ENCODE data around the gene SMIM35.

SMIM35 gene

GRCh38 chr11:118052581-118053206, 34.1 kb downstream of the SMIM35 start:
- no peaks in the 10 kb centered on the region for H3K36me3 ChIP-seq (ENCODE audit: control insufficient read depth in 1 of 2, insufficient read depth in 2 of 2, low read length in 2 of 2)
- H3K27ac ChIP-seq (ENCODE audit: low read length) = no peak overlapping the region
- no peaks in the 10 kb centered on the region for H3K9me3 ChIP-seq (ENCODE audit: control insufficient read depth in 1 of 2, low read length in 2 of 2)
- H3K27me3 ChIP-seq (ENCODE audit: low read depth, low read length) = no peaks in the 10 kb centered on the region
- H3K4me3 ChIP-seq (ENCODE audit: low read depth in 1 of 2, low read length in 2 of 2) = no peak overlapping the region
- peaks cover 0 to 2% of the 10 kb centered on the region in 2 donors for H3K4me1 ChIP-seq (ENCODE audit: control insufficient read depth in 1 of 2, insufficient read depth in 2 of 2, low read length in 2 of 2)

- Histone ChIP-seq H3K27me3 (ENCODE audit: low read depth, low read length) (no peaks in the 10 kb centered on the region), H3K27ac (ENCODE audit: low read length) (no peak overlapping the region), H3K4me3 (ENCODE audit: low read depth in 1 of 2, low read length in 2 of 2) (no peak overlapping the region), H3K36me3 (ENCODE audit: control insufficient read depth in 1 of 2, insufficient read depth in 2 of 2, low read length in 2 of 2) (no peaks in the 10 kb centered on the region), H3K9me3 (ENCODE audit: control insufficient read depth in 1 of 2, low read length in 2 of 2) (no peaks in the 10 kb centered on the region), H3K4me1 (ENCODE audit: control insufficient read depth in 1 of 2, insufficient read depth in 2 of 2, low read length in 2 of 2) (peaks cover 0 to 2% of the 10 kb centered on the region in 2 donors)
Observed at GRCh38 chr11:118051611-118052461, 34.9 kb downstream of the SMIM35 start.

DNA sequence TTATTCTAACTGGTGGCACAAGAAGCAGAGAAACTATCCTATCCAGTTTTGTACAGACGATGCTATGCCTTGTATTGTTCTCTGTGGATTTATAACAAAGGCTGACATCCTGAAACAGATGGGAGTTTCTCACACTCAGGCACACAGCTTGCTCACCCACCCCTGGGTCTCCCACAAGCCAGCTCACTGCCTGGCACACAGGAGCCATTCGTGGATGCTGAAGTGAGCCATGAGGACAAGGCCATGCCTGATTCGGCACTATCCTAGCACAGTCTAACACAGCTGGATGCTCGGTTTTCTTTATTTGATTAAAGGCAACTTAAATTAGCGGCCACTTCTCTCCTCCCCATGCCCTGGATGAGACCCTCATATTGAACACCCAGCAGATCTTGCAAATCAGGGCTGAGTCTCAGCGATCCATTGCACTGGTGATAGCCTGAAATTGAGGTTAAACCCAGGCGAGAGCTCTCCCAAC, 35.6 kb downstream of the SMIM35 start:
- Histone ChIP-seq H3K9me3 (ENCODE audit: control insufficient read depth in 1 of 2, low read length in 2 of 2) (no peaks in the 10 kb centered on the region), H3K4me1 (ENCODE audit: control insufficient read depth in 1 of 2, insufficient read depth in 2 of 2, low read length in 2 of 2) (peaks cover 0 to 2% of the 10 kb centered on the region in 2 donors), H3K36me3 (ENCODE audit: control insufficient read depth in 1 of 2, insufficient read depth in 2 of 2, low read length in 2 of 2) (no peaks in the 10 kb centered on the region), H3K27ac (ENCODE audit: low read length) (no peak overlapping the region), H3K27me3 (ENCODE audit: low read depth, low read length) (no peaks in the 10 kb centered on the region), H3K4me3 (ENCODE audit: low read depth in 1 of 2, low read length in 2 of 2) (no peak overlapping the region)

DNA sequence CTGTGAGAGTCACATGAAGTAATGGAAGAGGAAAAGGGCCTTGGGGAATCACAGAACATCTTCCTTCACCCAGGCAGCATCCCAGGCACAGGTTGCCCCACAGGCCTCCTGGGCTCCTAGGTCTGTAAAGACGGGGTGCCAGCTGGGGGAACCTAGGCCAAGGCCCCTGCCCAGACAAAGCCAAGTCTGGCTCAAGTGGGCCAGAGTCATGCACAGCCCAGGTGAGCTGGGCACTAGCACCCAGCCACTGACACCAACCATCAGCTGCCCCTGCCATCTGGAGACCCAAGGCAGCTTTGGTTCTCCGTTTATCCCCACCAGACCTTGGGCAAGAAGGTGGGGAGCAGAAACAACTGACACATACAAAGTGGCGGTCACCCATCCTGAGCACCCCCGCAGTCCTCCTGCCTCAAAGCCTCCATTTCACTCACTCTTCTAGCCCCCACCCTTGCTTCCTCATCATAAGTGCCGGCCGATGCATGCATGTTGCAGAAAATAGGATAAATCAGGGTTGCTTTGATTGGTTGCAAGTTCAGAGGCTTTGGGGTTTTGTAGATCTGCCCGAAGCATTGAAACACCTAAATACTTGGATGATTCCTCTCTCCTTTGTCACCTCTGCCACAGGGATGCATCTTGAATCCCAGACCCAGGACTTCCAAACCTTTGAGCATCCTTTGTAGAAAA, 36.4 kb downstream of the SMIM35 start:
- H3K36me3 ChIP-seq (ENCODE audit: control insufficient read depth in 1 of 2, insufficient read depth in 2 of 2, low read length in 2 of 2) = no peaks in the 10 kb centered on the region
- H3K27ac ChIP-seq (ENCODE audit: low read length) = no peak overlapping the region
- no peak overlapping the region for H3K4me3 ChIP-seq (ENCODE audit: low read depth in 1 of 2, low read length in 2 of 2)
- no peaks in the 10 kb centered on the region for H3K9me3 ChIP-seq (ENCODE audit: control insufficient read depth in 1 of 2, low read length in 2 of 2)
- peaks cover 0 to 2% of the 10 kb centered on the region in 2 donors for H3K4me1 ChIP-seq (ENCODE audit: control insufficient read depth in 1 of 2, insufficient read depth in 2 of 2, low read length in 2 of 2)
- H3K27me3 ChIP-seq (ENCODE audit: low read depth, low read length) = no peaks in the 10 kb centered on the region

DNA sequence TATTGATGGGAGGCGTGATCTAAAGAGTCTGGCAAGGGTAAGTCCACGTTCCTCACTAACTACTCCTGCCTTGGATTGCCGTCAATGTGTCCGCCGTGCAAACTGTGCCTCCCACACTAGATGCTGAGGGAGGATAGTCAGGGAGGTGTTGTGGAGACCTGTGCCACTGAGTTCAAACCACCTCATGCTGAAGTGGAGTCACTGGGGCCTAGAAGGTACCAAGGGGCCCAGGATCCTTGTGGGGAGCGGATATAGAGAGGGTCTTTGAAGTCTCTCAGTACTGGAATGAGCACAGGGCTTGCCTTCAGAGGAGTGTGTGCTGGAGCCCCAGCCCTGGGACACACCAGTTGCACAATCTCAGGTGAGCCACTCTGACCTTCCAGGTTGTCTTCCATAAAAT, 37.0 kb downstream of the SMIM35 start:
- Histone ChIP-seq H3K9me3 (ENCODE audit: control insufficient read depth in 1 of 2, low read length in 2 of 2) (no peaks in the 10 kb centered on the region), H3K4me3 (ENCODE audit: low read depth in 1 of 2, low read length in 2 of 2) (no peak overlapping the region), H3K36me3 (ENCODE audit: control insufficient read depth in 1 of 2, insufficient read depth in 2 of 2, low read length in 2 of 2) (no peaks in the 10 kb centered on the region), H3K4me1 (ENCODE audit: control insufficient read depth in 1 of 2, insufficient read depth in 2 of 2, low read length in 2 of 2) (peaks cover 0 to 2% of the 10 kb centered on the region in 2 donors), H3K27me3 (ENCODE audit: low read depth, low read length) (no peaks in the 10 kb centered on the region), H3K27ac (ENCODE audit: low read length) (no peak overlapping the region)

- Histone ChIP-seq H3K4me3 (ENCODE audit: low read depth in 1 of 2, low read length in 2 of 2) (no peak overlapping the region), H3K4me1 (ENCODE audit: control insufficient read depth in 1 of 2, insufficient read depth in 2 of 2, low read length in 2 of 2) (peaks cover 0 to 2% of the 10 kb centered on the region in 2 donors), H3K27ac (ENCODE audit: low read length) (no peak overlapping the region), H3K9me3 (ENCODE audit: control insufficient read depth in 1 of 2, low read length in 2 of 2) (no peaks in the 10 kb centered on the region), H3K36me3 (ENCODE audit: control insufficient read depth in 1 of 2, insufficient read depth in 2 of 2, low read length in 2 of 2) (no peaks in the 10 kb centered on the region), H3K27me3 (ENCODE audit: low read depth, low read length) (no peaks in the 10 kb centered on the region)
Observed at GRCh38 chr11:118048472-118049370, 38.0 kb downstream of the SMIM35 start.

- H3K9me3 ChIP-seq (ENCODE audit: control insufficient read depth in 1 of 2, low read length in 2 of 2) = no peaks in the 10 kb centered on the region
- peaks cover 0 to 2% of the 10 kb centered on the region in 2 donors for H3K4me1 ChIP-seq (ENCODE audit: control insufficient read depth in 1 of 2, insufficient read depth in 2 of 2, low read length in 2 of 2)
- no peaks in the 10 kb centered on the region for H3K36me3 ChIP-seq (ENCODE audit: control insufficient read depth in 1 of 2, insufficient read depth in 2 of 2, low read length in 2 of 2)
- H3K27ac ChIP-seq (ENCODE audit: low read length) = no peak overlapping the region
- H3K4me3 ChIP-seq (ENCODE audit: low read depth in 1 of 2, low read length in 2 of 2) = no peak overlapping the region
- H3K27me3 ChIP-seq (ENCODE audit: low read depth, low read length) = no peaks in the 10 kb centered on the region
Observed at GRCh38 chr11:118047749-118048148, 39.0 kb downstream of the SMIM35 start.

DNA sequence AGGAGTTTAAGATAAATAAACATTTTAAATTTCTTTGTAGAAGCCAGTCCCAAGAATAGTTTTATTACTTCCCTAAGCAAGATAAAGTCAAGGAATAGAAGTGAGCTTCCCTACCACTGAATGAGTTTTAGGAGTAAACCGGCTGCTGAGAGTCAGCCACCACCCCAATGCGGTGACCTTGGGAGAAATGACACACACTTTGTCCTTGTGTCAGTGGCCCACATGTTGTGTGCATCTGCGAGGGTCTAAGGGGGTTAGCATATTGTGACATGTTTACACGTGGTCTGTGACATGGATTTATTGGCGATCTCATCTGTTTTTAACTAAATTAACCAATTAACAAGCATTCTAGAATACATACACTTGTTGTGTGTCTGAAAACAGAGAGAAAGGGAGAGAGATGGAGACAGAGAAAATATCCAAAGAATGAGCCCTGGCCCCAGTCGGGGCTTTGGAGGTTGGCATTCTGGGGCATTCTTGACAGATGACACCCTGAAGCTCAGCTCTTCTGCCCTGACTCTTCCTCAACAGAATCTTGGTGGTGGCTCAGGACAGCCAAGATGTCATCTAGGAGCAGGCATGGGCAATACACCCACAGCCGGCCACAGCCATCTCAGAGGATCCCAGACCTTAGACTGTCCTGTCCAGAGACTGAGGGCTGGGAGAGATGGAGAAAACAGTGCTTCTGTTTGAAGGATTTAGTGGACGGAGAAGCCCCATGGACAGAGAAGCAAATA, 39.6 kb downstream of the SMIM35 start:
- Histone ChIP-seq H3K36me3 (ENCODE audit: control insufficient read depth in 1 of 2, insufficient read depth in 2 of 2, low read length in 2 of 2) (no peaks in the 10 kb centered on the region), H3K27me3 (ENCODE audit: low read depth, low read length) (no peaks in the 10 kb centered on the region), H3K27ac (ENCODE audit: low read length) (no peak overlapping the region), H3K4me1 (ENCODE audit: control insufficient read depth in 1 of 2, insufficient read depth in 2 of 2, low read length in 2 of 2) (no peaks in the 10 kb centered on the region), H3K9me3 (ENCODE audit: control insufficient read depth in 1 of 2, low read length in 2 of 2) (no peaks in the 10 kb centered on the region), H3K4me3 (ENCODE audit: low read depth in 1 of 2, low read length in 2 of 2) (no peak overlapping the region)

GRCh38 chr11:118046051-118046963, 40.5 kb downstream of the SMIM35 start:
- H3K27ac ChIP-seq (ENCODE audit: low read length) = no peak overlapping the region
- H3K9me3 ChIP-seq (ENCODE audit: control insufficient read depth in 1 of 2, low read length in 2 of 2) = no peaks in the 10 kb centered on the region

More at GRCh38 chr11:118046051-118046963, 40.5 kb downstream of the SMIM35 start:
- no peaks in the 10 kb centered on the region for H3K36me3 ChIP-seq (ENCODE audit: control insufficient read depth in 1 of 2, insufficient read depth in 2 of 2, low read length in 2 of 2)
- no peak overlapping the region for H3K4me3 ChIP-seq (ENCODE audit: low read depth in 1 of 2, low read length in 2 of 2)
- H3K27me3 ChIP-seq (ENCODE audit: low read depth, low read length) = no peaks in the 10 kb centered on the region
- H3K4me1 ChIP-seq (ENCODE audit: control insufficient read depth in 1 of 2, insufficient read depth in 2 of 2, low read length in 2 of 2) = no peaks in the 10 kb centered on the region
